ENCODE data around the gene PRRX1.

Gene PRRX1

DNA sequence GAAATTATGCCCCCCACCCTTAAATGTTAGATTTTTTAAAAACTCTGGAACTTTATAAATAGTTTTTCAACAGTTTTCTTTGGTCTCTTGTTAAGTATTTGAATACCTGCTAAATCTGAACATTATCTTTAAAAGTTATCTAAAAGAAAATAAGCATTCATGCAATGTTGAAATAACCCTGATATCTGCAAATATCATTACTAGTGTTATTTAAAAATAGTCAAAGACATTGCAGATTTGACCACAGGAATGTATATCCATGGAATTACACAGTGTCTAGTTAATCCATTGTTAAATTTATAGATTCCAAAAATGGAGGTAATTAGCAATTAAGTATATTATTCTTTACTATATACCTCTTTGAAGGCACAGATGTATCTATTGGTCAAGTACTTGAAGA lies 42.0 kb downstream of the PRRX1 start:
- Histone ChIP-seq H3K36me3 (ENCODE audit: control insufficient read depth, insufficient read depth, low read length) (no peaks in the 10 kb centered on the region), H3K4me1 (ENCODE audit: control insufficient read depth, insufficient read depth, low read length) (no peaks in the 10 kb centered on the region), H3K4me3 (ENCODE audit: low read depth, low read length) (no peak overlapping the region), H3K9ac (ENCODE audit: low read length) (no peak overlapping the region), H3K9me3 (ENCODE audit: control insufficient read depth, insufficient read depth, low read depth, low read length) (no peaks in the 10 kb centered on the region), H3K27ac (ENCODE audit: low read depth, low read length) (no peak overlapping the region), H3K27me3 (ENCODE audit: control insufficient read depth, insufficient read depth, low read length) (no peaks in the 10 kb centered on the region)

GRCh38 chr1:170707117-170707516 lies 43.2 kb downstream of the PRRX1 start:
- Histone ChIP-seq H3K4me1 (ENCODE audit: control insufficient read depth, insufficient read depth, low read length) (no peaks in the 10 kb centered on the region), H3K4me3 (ENCODE audit: low read depth, low read length) (no peak overlapping the region), H3K9me3 (ENCODE audit: control insufficient read depth, insufficient read depth, low read depth, low read length) (no peaks in the 10 kb centered on the region), H3K27ac (ENCODE audit: low read depth, low read length) (no peak overlapping the region), H3K9ac (ENCODE audit: low read length) (no peak overlapping the region), H3K27me3 (ENCODE audit: control insufficient read depth, insufficient read depth, low read length) (no peaks in the 10 kb centered on the region), H3K36me3 (ENCODE audit: control insufficient read depth, insufficient read depth, low read length) (no peaks in the 10 kb centered on the region)

DNA sequence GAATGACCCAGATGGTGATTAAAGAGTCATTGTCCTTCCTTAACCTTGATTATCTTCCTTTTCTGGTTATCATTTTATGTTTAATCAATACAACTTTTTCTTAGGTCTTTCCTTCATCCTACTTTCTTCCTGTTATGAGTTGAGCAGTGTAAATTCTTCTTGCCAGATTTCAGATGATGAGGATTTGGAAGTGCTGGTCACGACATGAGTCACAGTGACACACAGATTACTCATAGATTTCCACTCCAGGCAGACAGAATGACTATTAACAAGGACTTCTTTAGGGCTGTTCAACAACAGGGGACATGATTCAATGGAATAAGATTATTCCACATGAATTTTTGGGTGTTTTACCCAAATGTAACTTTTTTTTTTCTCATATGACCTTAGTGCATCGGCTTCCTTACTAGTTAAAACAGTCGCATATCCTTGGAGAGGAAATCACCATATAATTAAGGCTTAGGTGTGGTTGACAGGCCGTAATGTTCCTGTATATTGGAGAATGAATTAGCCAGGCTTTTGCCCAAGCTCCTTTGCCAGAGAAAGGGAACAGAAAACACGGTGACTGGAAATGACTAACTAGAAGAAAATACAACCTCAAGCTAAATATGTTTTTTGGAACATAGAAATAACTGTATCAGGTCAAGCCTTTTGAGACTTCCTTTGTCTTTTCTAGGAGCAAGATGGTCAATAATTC lies 44.2 kb downstream of the PRRX1 start:
- no peaks in the 10 kb centered on the region for H3K27me3 ChIP-seq (ENCODE audit: control insufficient read depth, insufficient read depth, low read length)
- H3K4me1 ChIP-seq (ENCODE audit: control insufficient read depth, insufficient read depth, low read length), result no peaks in the 10 kb centered on the region
- no peaks in the 10 kb centered on the region for H3K36me3 ChIP-seq (ENCODE audit: control insufficient read depth, insufficient read depth, low read length)
- no peak overlapping the region for H3K27ac ChIP-seq (ENCODE audit: low read depth, low read length)
- no peak overlapping the region for H3K9ac ChIP-seq (ENCODE audit: low read length)
- H3K9me3 ChIP-seq (ENCODE audit: control insufficient read depth, insufficient read depth, low read depth, low read length), result no peaks in the 10 kb centered on the region
- H3K4me3 ChIP-seq (ENCODE audit: low read depth, low read length), result no peak overlapping the region

DNA sequence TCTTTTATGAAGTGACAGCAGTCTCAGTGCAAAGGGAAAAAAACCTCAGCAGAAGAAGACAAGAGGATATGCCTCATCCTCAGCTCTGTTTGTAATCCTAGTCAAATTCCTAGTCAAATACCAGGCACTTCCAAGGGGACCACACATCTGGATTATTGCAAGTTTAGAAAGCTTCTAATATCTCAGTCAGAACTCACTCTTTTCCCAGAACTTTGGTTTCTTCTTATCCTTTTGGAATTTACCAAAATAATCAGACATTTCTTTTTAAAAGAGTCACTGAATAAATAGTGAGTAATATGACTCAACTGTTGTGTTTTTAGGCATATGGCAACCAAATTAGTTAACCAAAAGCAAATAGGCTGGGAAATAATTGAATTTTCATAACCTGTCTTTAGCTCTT lies 47.8 kb downstream of the PRRX1 start:
- no peak overlapping the region for H3K9ac ChIP-seq (ENCODE audit: low read length)
- H3K4me3 ChIP-seq (ENCODE audit: low read depth, low read length), result no peak overlapping the region
- no peaks in the 10 kb centered on the region for H3K27me3 ChIP-seq (ENCODE audit: control insufficient read depth, insufficient read depth, low read length)
- no peaks in the 10 kb centered on the region for H3K4me1 ChIP-seq (ENCODE audit: control insufficient read depth, insufficient read depth, low read length)
- no peaks in the 10 kb centered on the region for H3K9me3 ChIP-seq (ENCODE audit: control insufficient read depth, insufficient read depth, low read depth, low read length)
- H3K36me3 ChIP-seq (ENCODE audit: control insufficient read depth, insufficient read depth, low read length), result no peaks in the 10 kb centered on the region
- no peak overlapping the region for H3K27ac ChIP-seq (ENCODE audit: low read depth, low read length)

- Histone ChIP-seq H3K27me3 (ENCODE audit: control insufficient read depth, insufficient read depth, low read length) (no peaks in the 10 kb centered on the region), H3K4me1 (ENCODE audit: control insufficient read depth, insufficient read depth, low read length) (no peaks in the 10 kb centered on the region), H3K36me3 (ENCODE audit: control insufficient read depth, insufficient read depth, low read length) (no peaks in the 10 kb centered on the region), H3K9ac (ENCODE audit: low read length) (no peak overlapping the region), H3K9me3 (ENCODE audit: control insufficient read depth, insufficient read depth, low read depth, low read length) (no peaks in the 10 kb centered on the region), H3K4me3 (ENCODE audit: low read depth, low read length) (no peak overlapping the region), H3K27ac (ENCODE audit: low read depth, low read length) (no peak overlapping the region)
Measured at GRCh38 chr1:170714163-170714562, 50.2 kb downstream of the PRRX1 start.

DNA sequence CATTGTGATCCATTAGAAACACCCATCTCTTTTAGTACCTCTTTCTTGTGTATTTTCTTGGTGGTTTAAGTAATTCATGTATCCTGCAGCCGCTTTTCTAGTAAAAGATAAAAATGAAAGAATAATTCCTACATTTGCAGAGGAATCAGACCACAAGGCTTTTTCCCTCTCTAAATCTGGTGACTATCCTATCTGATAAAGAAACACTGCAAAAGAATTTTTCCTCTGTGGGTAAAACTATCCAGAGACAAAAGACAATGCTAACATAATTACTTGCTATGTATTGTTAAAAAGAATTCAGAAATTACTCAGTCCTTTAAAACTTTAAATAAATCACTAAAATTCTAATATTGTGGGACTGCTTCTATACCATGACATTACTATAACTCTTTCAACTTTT lies 51.0 kb downstream of the PRRX1 start:
- Histone ChIP-seq H3K4me1 (ENCODE audit: control insufficient read depth, insufficient read depth, low read length) (no peaks in the 10 kb centered on the region), H3K9me3 (ENCODE audit: control insufficient read depth, insufficient read depth, low read depth, low read length) (no peaks in the 10 kb centered on the region), H3K4me3 (ENCODE audit: low read depth, low read length) (no peak overlapping the region), H3K36me3 (ENCODE audit: control insufficient read depth, insufficient read depth, low read length) (no peaks in the 10 kb centered on the region), H3K9ac (ENCODE audit: low read length) (no peak overlapping the region), H3K27ac (ENCODE audit: low read depth, low read length) (no peak overlapping the region), H3K27me3 (ENCODE audit: control insufficient read depth, insufficient read depth, low read length) (no peaks in the 10 kb centered on the region)

DNA sequence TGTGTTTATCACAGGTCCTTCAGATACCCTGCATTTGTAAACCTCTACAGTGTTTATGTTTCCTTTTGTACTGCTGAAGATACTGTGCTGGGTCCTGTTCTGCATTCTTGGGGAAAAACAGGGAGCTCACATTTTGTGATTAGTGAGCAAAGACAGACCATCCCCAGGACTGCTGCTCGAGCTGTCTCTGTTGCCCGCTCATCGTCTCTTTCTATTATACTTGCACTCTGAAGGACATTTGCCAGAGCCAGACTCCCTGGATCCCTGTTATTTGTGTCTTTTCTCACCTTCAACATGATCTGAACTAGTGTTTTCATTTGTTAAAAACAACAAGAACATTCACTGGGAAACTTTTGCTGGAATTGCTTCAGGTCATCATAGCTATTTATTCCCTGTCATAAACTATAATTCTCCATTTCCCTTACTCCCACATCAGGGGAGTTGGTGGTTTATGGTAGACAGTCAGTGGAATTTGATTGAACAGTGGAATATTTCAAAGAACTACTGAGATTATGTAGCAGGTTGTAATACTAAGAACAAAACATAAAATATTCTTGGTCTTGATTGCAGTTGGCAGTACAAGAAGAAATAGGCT lies 53.0 kb downstream of the PRRX1 start:
- no peaks in the 10 kb centered on the region for H3K27me3 ChIP-seq (ENCODE audit: control insufficient read depth, insufficient read depth, low read length)
- H3K9ac ChIP-seq (ENCODE audit: low read length), result peak overlapping the region; percentile 6
- H3K4me1 ChIP-seq (ENCODE audit: control insufficient read depth, insufficient read depth, low read length), result no peaks in the 10 kb centered on the region
- H3K27ac ChIP-seq (ENCODE audit: low read depth, low read length), result no peak overlapping the region
- no peaks in the 10 kb centered on the region for H3K36me3 ChIP-seq (ENCODE audit: control insufficient read depth, insufficient read depth, low read length)
- H3K4me3 ChIP-seq (ENCODE audit: low read depth, low read length), result no peak overlapping the region
- H3K9me3 ChIP-seq (ENCODE audit: control insufficient read depth, insufficient read depth, low read depth, low read length), result no peaks in the 10 kb centered on the region

DNA sequence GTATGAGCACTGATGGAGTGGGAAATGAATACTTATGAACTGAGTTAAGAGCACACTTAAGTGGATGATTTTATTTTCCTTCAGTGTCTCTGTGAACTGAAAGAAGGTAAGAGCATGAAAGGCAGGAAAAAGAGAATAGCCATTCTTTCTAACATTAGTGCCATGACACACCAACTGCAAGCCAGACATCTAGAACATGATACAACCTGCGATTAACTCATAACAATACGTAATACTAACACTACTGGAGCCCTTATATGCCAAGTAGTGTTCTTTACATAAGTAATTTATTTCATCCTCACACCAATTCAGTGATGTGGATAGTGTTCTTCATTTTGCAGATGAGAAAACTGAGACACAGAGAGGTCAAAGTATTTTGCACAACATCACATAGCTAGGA lies 56.7 kb downstream of the PRRX1 start:
- no peak overlapping the region for H3K9ac ChIP-seq (ENCODE audit: low read length)
- H3K27ac ChIP-seq (ENCODE audit: low read depth, low read length), result no peak overlapping the region
- no peaks in the 10 kb centered on the region for H3K27me3 ChIP-seq (ENCODE audit: control insufficient read depth, insufficient read depth, low read length)
- H3K4me1 ChIP-seq (ENCODE audit: control insufficient read depth, insufficient read depth, low read length), result no peaks in the 10 kb centered on the region
- H3K36me3 ChIP-seq (ENCODE audit: control insufficient read depth, insufficient read depth, low read length), result no peaks in the 10 kb centered on the region
- H3K9me3 ChIP-seq (ENCODE audit: control insufficient read depth, insufficient read depth, low read depth, low read length), result no peaks in the 10 kb centered on the region
- H3K4me3 ChIP-seq (ENCODE audit: low read depth, low read length), result no peak overlapping the region

GRCh38 chr1:170721621-170722020 lies 57.7 kb downstream of the PRRX1 start:
- Histone ChIP-seq H3K27me3 (ENCODE audit: control insufficient read depth, insufficient read depth, low read length) (no peaks in the 10 kb centered on the region), H3K27ac (ENCODE audit: low read depth, low read length) (no peak overlapping the region)

GRCh38 chr1:170723518-170723917 lies 59.6 kb downstream of the PRRX1 start:
- Histone ChIP-seq H3K27ac (ENCODE audit: low read depth, low read length) (no peak overlapping the region), H3K36me3 (ENCODE audit: control insufficient read depth, insufficient read depth, low read length) (no peaks in the 10 kb centered on the region), H3K27me3 (ENCODE audit: control insufficient read depth, insufficient read depth, low read length) (no peaks in the 10 kb centered on the region), H3K4me1 (ENCODE audit: control insufficient read depth, insufficient read depth, low read length) (no peaks in the 10 kb centered on the region), H3K4me3 (ENCODE audit: low read depth, low read length) (no peak overlapping the region), H3K9ac (ENCODE audit: low read length) (no peak overlapping the region), H3K9me3 (ENCODE audit: control insufficient read depth, insufficient read depth, low read depth, low read length) (no peaks in the 10 kb centered on the region)

More at GRCh38 chr1:170721621-170722020, 57.7 kb downstream of the PRRX1 start:
- no peak overlapping the region for H3K4me3 ChIP-seq (ENCODE audit: low read depth, low read length)
- no peaks in the 10 kb centered on the region for H3K36me3 ChIP-seq (ENCODE audit: control insufficient read depth, insufficient read depth, low read length)
- no peak overlapping the region for H3K9ac ChIP-seq (ENCODE audit: low read length)
- no peaks in the 10 kb centered on the region for H3K4me1 ChIP-seq (ENCODE audit: control insufficient read depth, insufficient read depth, low read length)
- no peaks in the 10 kb centered on the region for H3K9me3 ChIP-seq (ENCODE audit: control insufficient read depth, insufficient read depth, low read depth, low read length)

- no peaks in the 10 kb centered on the region for H3K36me3 ChIP-seq (ENCODE audit: control insufficient read depth, insufficient read depth, low read length)
- no peaks in the 10 kb centered on the region for H3K27me3 ChIP-seq (ENCODE audit: control insufficient read depth, insufficient read depth, low read length)
- no peak overlapping the region for H3K27ac ChIP-seq (ENCODE audit: low read depth, low read length)
- no peak overlapping the region for H3K9ac ChIP-seq (ENCODE audit: low read length)
- no peaks in the 10 kb centered on the region for H3K9me3 ChIP-seq (ENCODE audit: control insufficient read depth, insufficient read depth, low read depth, low read length)
- H3K4me1 ChIP-seq (ENCODE audit: control insufficient read depth, insufficient read depth, low read length), result no peaks in the 10 kb centered on the region
- H3K4me3 ChIP-seq (ENCODE audit: low read depth, low read length), result no peak overlapping the region
Measured at GRCh38 chr1:170725326-170725725, 61.4 kb downstream of the PRRX1 start.
